Stimulated activated CD4-positive, alpha-beta T cell treated with anti-CD3 and anti-CD28 coated beads, Interleukin-1b, Interleukin-23, amount 100 ng/mL, for 24 hours (primary cell): ENCODE data around the gene SLC25A12.

Experiments used
- DNase-seq, 4 experiments: peaks; one replicate each; pipeline ENCODE4 v3.0.0-alpha.2; 2020; ENCODE audit warnings: low read depth in 4 of 4, low spot score in 1 of 4

The SLC25A12 gene

GRCh38 chr2:171889808-171890207 lies 4.2 kb downstream of the SLC25A12 start:
- DNase-seq, result no peak

- DNase-seq, result no peak
Observed at GRCh38 chr2:171889333-171889732, 4.7 kb downstream of the SLC25A12 start.

- DNase-seq, result no peak
Observed at GRCh38 chr2:171883275-171883893, 10.7 kb downstream of the SLC25A12 start.

GRCh38 chr2:171882089-171882769 lies 11.8 kb downstream of the SLC25A12 start:
- DNase-seq, result no peak

GRCh38 chr2:171880774-171881173 lies 13.3 kb downstream of the SLC25A12 start:
- no peak for DNase-seq

GRCh38 chr2:171879865-171880264 lies 14.2 kb downstream of the SLC25A12 start:
- DNase-seq, result no peak

GRCh38 chr2:171878481-171878993 lies 15.5 kb downstream of the SLC25A12 start:
- no peak for DNase-seq

GRCh38 chr2:171874963-171875362 lies 19.1 kb downstream of the SLC25A12 start:
- no peak for DNase-seq

- no peak for DNase-seq
Observed at GRCh38 chr2:171874517-171874916, 19.5 kb downstream of the SLC25A12 start.

GRCh38 chr2:171864357-171864985 lies 29.6 kb downstream of the SLC25A12 start:
- DNase-seq, result no peak

GRCh38 chr2:171862501-171862900 lies 31.5 kb downstream of the SLC25A12 start:
- no peak for DNase-seq

- no peak for DNase-seq
Observed at GRCh38 chr2:171858397-171858958, 35.6 kb downstream of the SLC25A12 start.

GRCh38 chr2:171855401-171855800 lies 38.6 kb downstream of the SLC25A12 start:
- DNase-seq, result no peak

- no peak for DNase-seq
Observed at GRCh38 chr2:171852366-171852888, 41.6 kb downstream of the SLC25A12 start.

GRCh38 chr2:171847627-171848026 lies 46.4 kb downstream of the SLC25A12 start:
- no peak for DNase-seq

GRCh38 chr2:171846894-171847293 lies 47.1 kb downstream of the SLC25A12 start:
- no peak for DNase-seq

GRCh38 chr2:171841996-171842395 lies 52.0 kb downstream of the SLC25A12 start:
- no peak for DNase-seq

GRCh38 chr2:171837736-171838135 lies 56.3 kb downstream of the SLC25A12 start:
- DNase-seq, result no peak

- DNase-seq, result no peak
Observed at GRCh38 chr2:171836146-171836910, 57.7 kb downstream of the SLC25A12 start.

GRCh38 chr2:171835386-171835785 lies 58.7 kb downstream of the SLC25A12 start:
- no peak for DNase-seq

GRCh38 chr2:171834286-171834685 lies 59.8 kb downstream of the SLC25A12 start:
- no peak for DNase-seq
